Measurements from ENCODE around the gene CNGB1.
A peak's percentile ranks its signal among the peaks of the same experiment; 100 is the strongest.
"Not testable (repeated sequence)": the region's sequence is repeated elsewhere in the genome, so short reads cannot be mapped to it uniquely, and the experiment has no call there.

Gene CNGB1

GRCh38 chr16:57985204-57986181 lies 14.6 kb upstream of the CNGB1 start:
- Histone ChIP-seq H3K27ac (ENCODE audit: low read depth, low read length) (no peak overlapping the region), H3K4me3 (ENCODE audit: low read depth, low read length) (peak overlapping the region; percentile 66), H3K9me3 (ENCODE audit: control insufficient read depth, insufficient read depth, low read depth, low read length) (no peaks in the 10 kb centered on the region), H3K4me1 (ENCODE audit: control insufficient read depth, insufficient read depth, low read length) (peaks cover 6% of the 10 kb centered on the region; the same call in 1 of the 2 replicates), H3K9ac (ENCODE audit: low read length) (peak overlapping the region; percentile 48), H3K27me3 (ENCODE audit: control insufficient read depth, insufficient read depth, low read length) (peaks cover 39% of the 10 kb centered on the region), H3K36me3 (ENCODE audit: control insufficient read depth, insufficient read depth, low read length) (no peaks in the 10 kb centered on the region)

GRCh38 chr16:57984443-57985203 lies 13.7 kb upstream of the CNGB1 start:
- H3K27me3 ChIP-seq (ENCODE audit: control insufficient read depth, insufficient read depth, low read length), result peaks cover 39% of the 10 kb centered on the region
- H3K4me3 ChIP-seq (ENCODE audit: low read depth, low read length), result peak overlapping the region; percentile 66
- no peak overlapping the region for H3K27ac ChIP-seq (ENCODE audit: low read depth, low read length)
- no peak overlapping the region for H3K9ac ChIP-seq (ENCODE audit: low read length)
- peaks cover 6% of the 10 kb centered on the region; the same call in 1 of the 2 replicates for H3K4me1 ChIP-seq (ENCODE audit: control insufficient read depth, insufficient read depth, low read length)
- no peaks in the 10 kb centered on the region for H3K36me3 ChIP-seq (ENCODE audit: control insufficient read depth, insufficient read depth, low read length)
- H3K9me3 ChIP-seq (ENCODE audit: control insufficient read depth, insufficient read depth, low read depth, low read length), result no peaks in the 10 kb centered on the region

- Histone ChIP-seq H3K36me3 (ENCODE audit: control insufficient read depth, insufficient read depth, low read length) (no peaks in the 10 kb centered on the region), H3K27me3 (ENCODE audit: control insufficient read depth, insufficient read depth, low read length) (peaks cover 33% of the 10 kb centered on the region), H3K4me3 (ENCODE audit: low read depth, low read length) (no peak overlapping the region), H3K9me3 (ENCODE audit: control insufficient read depth, insufficient read depth, low read depth, low read length) (no peaks in the 10 kb centered on the region), H3K27ac (ENCODE audit: low read depth, low read length) (no peak overlapping the region), H3K9ac (ENCODE audit: low read length) (no peak overlapping the region), H3K4me1 (ENCODE audit: control insufficient read depth, insufficient read depth, low read length) (peaks cover 6% of the 10 kb centered on the region; the same call in 1 of the 2 replicates)
Measured at GRCh38 chr16:57982385-57982784, 11.5 kb upstream of the CNGB1 start.

GRCh38 chr16:57981636-57982035 lies 10.7 kb upstream of the CNGB1 start:
- H3K4me1 ChIP-seq (ENCODE audit: control insufficient read depth, insufficient read depth, low read length), result peaks cover 6% of the 10 kb centered on the region; the same call in 1 of the 2 replicates
- H3K27ac ChIP-seq (ENCODE audit: low read depth, low read length), result no peak overlapping the region
- no peak overlapping the region for H3K9ac ChIP-seq (ENCODE audit: low read length)

GRCh38 chr16:57979006-57979585 lies 8.2 kb upstream of the CNGB1 start:
- H3K36me3 ChIP-seq (ENCODE audit: control insufficient read depth, insufficient read depth, low read length), result no peaks in the 10 kb centered on the region
- no peak overlapping the region for H3K9ac ChIP-seq (ENCODE audit: low read length)
- H3K4me1 ChIP-seq (ENCODE audit: control insufficient read depth, insufficient read depth, low read length), result peaks cover 5% of the 10 kb centered on the region; the same call in 1 of the 2 replicates
- no peak overlapping the region for H3K4me3 ChIP-seq (ENCODE audit: low read depth, low read length)
- H3K9me3 ChIP-seq (ENCODE audit: control insufficient read depth, insufficient read depth, low read depth, low read length), result no peaks in the 10 kb centered on the region
- H3K27ac ChIP-seq (ENCODE audit: low read depth, low read length), result no peak overlapping the region
- H3K27me3 ChIP-seq (ENCODE audit: control insufficient read depth, insufficient read depth, low read length), result peaks cover 5% of the 10 kb centered on the region

More at GRCh38 chr16:57981636-57982035, 10.7 kb upstream of the CNGB1 start:
- no peaks in the 10 kb centered on the region for H3K36me3 ChIP-seq (ENCODE audit: control insufficient read depth, insufficient read depth, low read length)
- no peak overlapping the region for H3K4me3 ChIP-seq (ENCODE audit: low read depth, low read length)
- H3K9me3 ChIP-seq (ENCODE audit: control insufficient read depth, insufficient read depth, low read depth, low read length), result no peaks in the 10 kb centered on the region
- peaks cover 27% of the 10 kb centered on the region for H3K27me3 ChIP-seq (ENCODE audit: control insufficient read depth, insufficient read depth, low read length)

- H3K4me3 ChIP-seq (ENCODE audit: low read depth, low read length); H3K4me1 ChIP-seq (ENCODE audit: control insufficient read depth, insufficient read depth, low read length); H3K9me3 ChIP-seq (ENCODE audit: control insufficient read depth, insufficient read depth, low read depth, low read length); H3K36me3 ChIP-seq (ENCODE audit: control insufficient read depth, insufficient read depth, low read length); H3K9ac ChIP-seq (ENCODE audit: low read length); H3K27ac ChIP-seq (ENCODE audit: low read depth, low read length); H3K27me3 ChIP-seq (ENCODE audit: control insufficient read depth, insufficient read depth, low read length): not testable (repeated sequence)
Measured at GRCh38 chr16:57978070-57978465, 7.1 kb upstream of the CNGB1 start.

GRCh38 chr16:57977418-57978069 lies 6.6 kb upstream of the CNGB1 start:
- Histone ChIP-seq H3K36me3 (ENCODE audit: control insufficient read depth, insufficient read depth, low read length) (no peaks in the 10 kb centered on the region), H3K27ac (ENCODE audit: low read depth, low read length) (no peak overlapping the region), H3K9me3 (ENCODE audit: control insufficient read depth, insufficient read depth, low read depth, low read length) (no peaks in the 10 kb centered on the region)

GRCh38 chr16:57976331-57976796 lies 5.4 kb upstream of the CNGB1 start:
- no peak overlapping the region for H3K4me3 ChIP-seq (ENCODE audit: low read depth, low read length)
- H3K27ac ChIP-seq (ENCODE audit: low read depth, low read length), result no peak overlapping the region
- H3K36me3 ChIP-seq (ENCODE audit: control insufficient read depth, insufficient read depth, low read length), result no peaks in the 10 kb centered on the region
- peaks cover 5% of the 10 kb centered on the region; the same call in 1 of the 2 replicates for H3K4me1 ChIP-seq (ENCODE audit: control insufficient read depth, insufficient read depth, low read length)
- no peaks in the 10 kb centered on the region for H3K9me3 ChIP-seq (ENCODE audit: control insufficient read depth, insufficient read depth, low read depth, low read length)
- H3K27me3 ChIP-seq (ENCODE audit: control insufficient read depth, insufficient read depth, low read length), result no peaks in the 10 kb centered on the region
- H3K9ac ChIP-seq (ENCODE audit: low read length), result no peak overlapping the region

More at GRCh38 chr16:57977418-57978069, 6.6 kb upstream of the CNGB1 start:
- Histone ChIP-seq H3K4me3 (ENCODE audit: low read depth, low read length) (no peak overlapping the region), H3K27me3 (ENCODE audit: control insufficient read depth, insufficient read depth, low read length) (no peaks in the 10 kb centered on the region), H3K4me1 (ENCODE audit: control insufficient read depth, insufficient read depth, low read length) (peaks cover 5% of the 10 kb centered on the region; the same call in 1 of the 2 replicates), H3K9ac (ENCODE audit: low read length) (no peak overlapping the region)

GRCh38 chr16:57972306-57972705 lies 1.4 kb upstream of the CNGB1 start:
- H3K27ac ChIP-seq (ENCODE audit: low read depth, low read length), result no peak overlapping the region
- no peak overlapping the region for H3K9ac ChIP-seq (ENCODE audit: low read length)
- H3K36me3 ChIP-seq (ENCODE audit: control insufficient read depth, insufficient read depth, low read length), result no peaks in the 10 kb centered on the region
- H3K27me3 ChIP-seq (ENCODE audit: control insufficient read depth, insufficient read depth, low read length), result no peaks in the 10 kb centered on the region
- H3K4me1 ChIP-seq (ENCODE audit: control insufficient read depth, insufficient read depth, low read length), result peaks cover 5% of the 10 kb centered on the region; the same call in 1 of the 2 replicates
- H3K9me3 ChIP-seq (ENCODE audit: control insufficient read depth, insufficient read depth, low read depth, low read length), result no peaks in the 10 kb centered on the region
- H3K4me3 ChIP-seq (ENCODE audit: low read depth, low read length), result no peak overlapping the region

GRCh38 chr16:57971848-57972247 lies 920 bp upstream of the CNGB1 start:
- peaks cover 5% of the 10 kb centered on the region; the same call in 1 of the 2 replicates for H3K4me1 ChIP-seq (ENCODE audit: control insufficient read depth, insufficient read depth, low read length)
- no peaks in the 10 kb centered on the region for H3K9me3 ChIP-seq (ENCODE audit: control insufficient read depth, insufficient read depth, low read depth, low read length)
- no peak overlapping the region for H3K4me3 ChIP-seq (ENCODE audit: low read depth, low read length)

More at GRCh38 chr16:57971848-57972247, 920 bp upstream of the CNGB1 start:
- no peak overlapping the region for H3K9ac ChIP-seq (ENCODE audit: low read length)
- no peak overlapping the region for H3K27ac ChIP-seq (ENCODE audit: low read depth, low read length)
- no peaks in the 10 kb centered on the region for H3K36me3 ChIP-seq (ENCODE audit: control insufficient read depth, insufficient read depth, low read length)
- H3K27me3 ChIP-seq (ENCODE audit: control insufficient read depth, insufficient read depth, low read length), result no peaks in the 10 kb centered on the region

All from HUES6 (cell line).